NT2/D1 (cell line): ENCODE results near the gene SNRPB.
"Not testable (repeated sequence)": the region's sequence is repeated elsewhere in the genome, so short reads cannot be mapped to it uniquely, and the experiment has no call there.

Experiments used
- DNase-seq: peaks from one replicate; pipeline ENCODE4 v3.0.0-alpha.2; 2011; ENCODE audit warnings: low read depth, low spot score
- H3K27me3 ChIP-seq: 2 replicates; pipeline ENCODE4 v1.6.0; 2011; ENCODE audit warnings: mild to moderate bottlenecking; ENCODE audit not compliant: insufficient read length, insufficient read depth
- H3K36me3 ChIP-seq: 2 replicates; pipeline ENCODE4 v1.6.1; 2011; ENCODE audit warnings: mild to moderate bottlenecking, low read length, mixed read lengths; ENCODE audit not compliant: insufficient read depth, insufficient read length
- H3K4me1 ChIP-seq: 2 replicates; pipeline ENCODE4 v1.5.1; 2011; ENCODE audit not compliant: insufficient read depth, insufficient read length
- H3K4me3 ChIP-seq: 2 replicates; pipeline ENCODE4 v1.5.1; 2011; ENCODE audit warnings: low read depth; ENCODE audit not compliant: insufficient read length
- H3K9ac ChIP-seq: 2 replicates; pipeline ENCODE4 v1.6.0; 2011; ENCODE audit warnings: low read depth; ENCODE audit not compliant: insufficient read length
- H3K9me3 ChIP-seq: 2 replicates; pipeline ENCODE4 v1.5.1; 2011; ENCODE audit warnings: mild to moderate bottlenecking, low read length; ENCODE audit not compliant: insufficient read depth
- SUZ12 ChIP-seq: IDR thresholded peaks from 2 replicates; pipeline ENCODE4 v1.6.1; 2011; ENCODE audit not compliant: insufficient read length, insufficient read depth; ENCODE audit errors: extremely low read depth
- YY1 ChIP-seq: IDR thresholded peaks from 2 replicates; pipeline ENCODE4 v1.6.1; 2011; ENCODE audit not compliant: insufficient read length, insufficient read depth
- ZNF274 ChIP-seq: IDR thresholded peaks from 2 replicates; pipeline ENCODE4 v1.6.1; 2011; ENCODE audit warnings: mild to moderate bottlenecking, low read depth, low read length

The SNRPB gene

DNA sequence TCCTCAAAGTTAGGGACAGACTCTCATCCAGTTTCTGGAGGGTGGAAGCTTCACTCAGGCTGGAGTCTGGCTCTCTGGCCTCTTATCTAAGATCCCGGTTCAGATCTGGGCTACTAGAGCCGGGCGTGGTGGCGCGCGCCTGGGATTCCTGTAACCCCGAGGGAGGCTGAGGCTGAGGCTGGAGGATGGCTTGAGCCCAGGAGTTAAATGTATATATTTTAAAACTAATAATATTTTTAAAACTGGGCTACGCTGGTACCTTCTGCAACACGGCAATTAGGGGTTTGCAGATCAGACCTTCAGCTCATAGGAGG, 38.8 kb upstream of the SNRPB start:
- no peak for DNase-seq
- Histone ChIP-seq H3K27me3 (peaks cover 63% of the 10 kb centered on the region), H3K9me3 (no peaks in the 10 kb centered on the region), H3K9ac (peak overlapping the region; percentile 81), H3K4me1 (no peaks in the 10 kb centered on the region), H3K36me3 (no peaks in the 10 kb centered on the region), H3K4me3 (peak overlapping the region; percentile 76)
- TF ChIP-seq SUZ12 (no peak), YY1 (no peak), ZNF274 (no peak)

DNA sequence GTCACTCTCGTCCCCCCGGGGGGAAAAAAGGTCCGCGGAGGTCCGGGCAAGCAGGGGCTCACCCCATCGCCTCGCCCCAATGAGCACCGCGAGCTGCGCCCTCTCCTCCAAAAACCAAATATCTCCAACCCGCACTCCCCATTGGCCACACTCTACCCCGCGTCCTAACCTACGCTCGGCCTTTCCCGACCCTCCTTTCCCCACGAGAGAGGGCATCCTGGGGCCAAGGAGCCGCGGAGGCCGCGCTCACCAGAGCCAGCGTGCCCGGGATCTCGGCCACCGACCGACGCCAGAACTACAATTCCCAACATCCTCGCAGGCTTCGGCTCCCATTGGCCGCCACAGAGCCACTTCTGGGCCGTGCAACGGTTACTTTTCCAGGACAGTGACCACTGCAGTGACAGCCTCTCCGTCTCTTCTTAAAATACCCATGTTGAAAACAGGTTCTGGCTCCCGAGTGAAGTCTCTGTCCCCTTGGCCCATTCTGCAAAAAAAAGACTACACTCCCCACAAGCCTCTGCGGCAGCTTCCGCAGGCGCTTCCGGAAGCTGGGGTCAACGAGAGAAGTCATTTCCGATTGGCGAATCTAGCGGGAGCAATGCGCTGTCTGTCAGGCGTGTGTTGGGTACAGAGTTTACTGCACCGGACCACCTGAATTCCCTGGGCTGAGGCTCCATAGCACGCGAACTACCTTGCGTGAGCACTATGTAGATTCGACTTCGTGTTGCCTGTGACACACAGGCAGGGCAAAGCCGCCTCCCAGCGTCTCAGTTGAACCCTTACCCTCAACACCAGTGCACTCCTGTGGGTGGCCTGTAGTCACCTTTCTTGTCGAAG, 38.3 kb upstream of the SNRPB start, which contains the start of gene ZNF343:
ZNF343 (minus strand) TSS at position 285 of the 837 bp plus-strand sequence. CDS start 15,020 bp downstream, outside the sequence.
- TF ChIP-seq SUZ12 (no peak), ZNF274 (no peak), YY1 (no peak)
- no peaks in the 10 kb centered on the region for H3K4me1 ChIP-seq
- no peaks in the 10 kb centered on the region for H3K9me3 ChIP-seq
- H3K36me3 ChIP-seq: no peaks in the 10 kb centered on the region
- DNase-seq: peak; percentile 72
- H3K27me3 ChIP-seq: peaks cover 57% of the 10 kb centered on the region
- H3K4me3 ChIP-seq: peak within 1 kb of the TSS; percentile 76
- peak within 1 kb of the TSS; percentile 86 for H3K9ac ChIP-seq

DNA sequence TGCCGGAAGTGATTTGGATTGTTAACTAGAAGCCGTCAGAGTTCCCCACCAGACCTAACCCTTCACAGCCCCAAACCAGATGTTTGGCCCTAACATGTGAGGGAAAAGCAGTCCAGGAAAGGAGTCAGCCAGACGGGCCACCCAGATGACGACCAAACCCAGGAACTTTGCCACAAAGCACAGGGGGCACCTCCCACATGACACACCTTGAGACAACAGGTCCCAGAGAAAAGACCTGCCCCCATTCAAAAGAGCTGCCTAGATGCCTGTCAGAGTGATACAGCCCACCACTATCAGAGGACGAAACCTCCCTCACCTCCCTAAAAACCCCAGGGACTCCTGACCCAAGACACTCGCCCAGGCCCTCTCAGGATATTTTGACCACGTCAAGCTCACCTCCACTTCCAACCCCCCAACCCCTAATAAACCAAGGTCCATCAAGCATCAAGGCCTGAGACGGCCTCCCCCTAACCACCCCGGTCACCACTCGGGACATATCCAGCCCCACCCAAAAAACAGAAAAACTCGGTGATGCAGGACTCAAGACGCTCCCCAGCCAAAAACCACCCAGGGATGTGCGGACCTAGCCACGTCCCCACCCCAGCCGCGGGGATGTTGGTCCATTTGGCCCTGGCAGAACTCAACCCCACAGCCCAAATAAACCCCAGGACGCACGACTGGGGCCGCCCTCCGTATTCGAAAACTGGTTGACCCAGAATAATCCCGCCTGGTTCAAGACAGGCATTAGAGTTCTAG, 37.5 kb upstream of the SNRPB start:
- H3K36me3 ChIP-seq: no peaks in the 10 kb centered on the region
- H3K9ac ChIP-seq: peak overlapping the region; percentile 86
- no peak for TF ChIP-seq ZNF274
- TF ChIP-seq YY1: no peak
- TF ChIP-seq SUZ12: no peak
- no peaks in the 10 kb centered on the region for H3K9me3 ChIP-seq
- peak overlapping the region; percentile 76 for H3K4me3 ChIP-seq
- no peaks in the 10 kb centered on the region for H3K4me1 ChIP-seq
- no peak for DNase-seq
- H3K27me3 ChIP-seq: peaks cover 49% of the 10 kb centered on the region

DNA sequence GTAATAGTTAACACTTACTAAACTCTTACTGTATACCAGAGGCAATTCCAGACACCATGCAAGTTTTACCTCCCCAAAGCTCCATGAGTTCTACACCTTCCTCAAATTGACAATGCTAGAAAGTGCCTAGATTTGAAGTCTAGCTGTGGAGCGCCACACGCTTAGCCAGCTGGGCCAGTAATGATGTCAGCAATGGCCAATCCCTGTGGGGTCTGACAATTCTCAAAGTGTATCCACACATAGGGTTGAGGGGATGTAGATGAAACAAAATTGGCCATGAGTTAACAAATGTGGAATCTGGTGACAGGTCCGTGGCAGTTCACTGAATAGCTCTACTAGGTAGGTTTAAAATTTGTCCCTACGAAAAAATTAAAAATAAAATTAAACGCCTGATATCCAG, 36.9 kb upstream of the SNRPB start:
- Histone ChIP-seq H3K4me3 (no peak overlapping the region), H3K36me3 (no peaks in the 10 kb centered on the region), H3K4me1 (no peaks in the 10 kb centered on the region), H3K9ac (no peak overlapping the region), H3K27me3 (peaks cover 43% of the 10 kb centered on the region), H3K9me3 (no peaks in the 10 kb centered on the region)
- DNase-seq: no peak
- TF ChIP-seq SUZ12 (no peak), YY1 (no peak), ZNF274 (no peak)

DNA sequence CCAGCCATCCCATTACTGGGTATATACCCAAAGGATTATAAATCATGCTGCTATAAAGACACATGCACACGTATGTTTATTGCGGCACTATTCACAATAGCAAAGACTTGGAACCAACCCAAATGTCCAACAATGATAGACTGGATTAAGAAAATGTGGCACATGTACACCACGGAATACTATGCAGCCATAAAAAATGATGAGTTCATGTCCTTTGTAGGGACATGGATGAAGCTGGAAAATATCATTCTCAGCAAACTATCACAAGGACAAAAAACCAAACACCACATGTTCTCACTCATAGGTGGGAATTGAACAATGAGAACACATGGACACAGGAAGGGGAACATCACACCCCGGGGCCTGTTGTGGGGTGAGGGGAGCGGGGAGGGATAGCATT, 35.8 kb upstream of the SNRPB start:
- H3K9me3 ChIP-seq, H3K4me3 ChIP-seq, H3K4me1 ChIP-seq, H3K36me3 ChIP-seq, H3K9ac ChIP-seq, DNase-seq: not testable (repeated sequence)
- peaks cover 33% of the 10 kb centered on the region for H3K27me3 ChIP-seq

DNA sequence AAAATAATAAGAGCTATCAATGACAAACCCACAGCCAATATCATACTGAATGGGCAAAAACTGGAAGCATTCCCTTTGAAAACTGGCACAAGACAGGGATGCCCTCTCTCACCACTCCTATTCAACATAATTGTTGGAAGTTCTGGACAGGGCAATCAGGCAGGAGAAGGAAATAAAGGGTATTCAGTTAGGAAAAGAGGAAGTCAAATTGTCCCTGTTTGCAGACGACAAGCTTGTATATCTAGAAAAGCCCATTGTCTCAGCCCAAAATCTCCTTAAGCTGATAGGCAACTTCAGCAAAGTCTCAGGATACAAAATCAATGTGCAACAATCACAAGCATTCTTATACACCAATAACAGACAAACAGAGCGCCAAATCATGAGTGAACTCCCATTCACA, 34.2 kb upstream of the SNRPB start:
- H3K9ac ChIP-seq, DNase-seq, H3K4me3 ChIP-seq, H3K36me3 ChIP-seq, H3K9me3 ChIP-seq, H3K4me1 ChIP-seq: not testable (repeated sequence)
- peaks cover 17% of the 10 kb centered on the region for H3K27me3 ChIP-seq

DNA sequence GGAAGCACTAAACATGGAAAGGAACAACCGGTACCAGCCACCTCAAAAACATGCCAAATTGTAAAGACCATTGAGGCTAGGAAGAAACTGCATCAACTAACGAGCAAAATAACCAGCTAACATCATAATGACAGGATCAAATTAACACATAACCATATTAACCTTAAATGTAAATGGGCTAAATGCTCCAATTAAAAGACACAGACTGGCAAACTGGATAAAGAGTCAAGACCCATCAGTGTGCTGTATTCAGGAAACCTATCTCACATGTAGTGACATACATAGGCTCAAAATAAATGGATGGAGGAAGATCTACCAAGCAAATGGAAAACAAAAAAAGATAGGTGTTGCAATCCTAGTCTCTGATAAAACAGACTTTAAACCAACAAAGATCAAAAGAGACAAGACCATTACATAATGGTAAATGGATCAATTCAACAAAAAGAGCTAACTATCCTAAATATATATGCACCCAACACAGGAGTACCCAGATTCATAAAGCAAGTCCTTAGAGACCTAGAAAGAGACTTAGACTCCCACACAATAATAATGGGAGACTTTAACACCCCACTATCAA, 32.3 kb upstream of the SNRPB start:
- DNase-seq, H3K9ac ChIP-seq, H3K27me3 ChIP-seq, H3K9me3 ChIP-seq, H3K4me1 ChIP-seq, H3K4me3 ChIP-seq: not testable (repeated sequence)
- peaks cover 10% of the 10 kb centered on the region for H3K36me3 ChIP-seq
